B cell (primary cell): ENCODE measurements around the gene SLC6A5. TPM values are rescaled to one million over a fixed set of nuclear protein-coding genes. Genes with fewer than 3 reads are reported as not detected.

Source experiments
- ATAC-seq: fragments of 200-7000 bp; cut with Tn5 transposase; one replicate; pipeline ENCODE4 v1.10.0; 2021; ENCODE audit warnings: low read depth, mild to moderate bottlenecking, moderate number of reproducible peaks, moderate library complexity
- CTCF ChIA-PET: fragments of 350-600 bp; sonication (Branson Sonifier 250); formaldehyde crosslinking; loops from one replicate; lab custom pipeline; 2021; ENCODE audit warnings: antibody characterized with exemption, inconsistent platforms; lab: Charles Lee
- POLR2A ChIA-PET: fragments of 350-600 bp; sonication (Branson Sonifier 250); formaldehyde crosslinking; loops from one replicate; lab custom pipeline; 2021; ENCODE audit warnings: antibody characterized with exemption; lab: Charles Lee
- DNase-seq: peaks from one replicate; pipeline ENCODE4 v3.0.0; 2013
- H2AFZ ChIP-seq: 2 replicates; pipeline ENCODE4 v1.6.1; 2012; ENCODE audit warnings: mild to moderate bottlenecking, low read depth, low read length; ENCODE audit not compliant: insufficient read depth, poor library complexity, severe bottlenecking
- H3K27ac ChIP-seq, 2 donors: 1 replicate in 1 of 2; 2 replicates in 1 of 2; pipeline ENCODE4 v1.5.1; 2012 to 2013; ENCODE audit warnings: low read length in 2 of 2, mild to moderate bottlenecking in 2 of 2, moderate library complexity in 1 of 2
- H3K27me3 ChIP-seq, 4 experiments: fragments of 200-600 bp in 1 of 4; sonication (generic) in 1 of 4; replicated peaks in 1 of 4; 1 replicate in 2 of 4; 2 replicates in 2 of 4; pipeline versions ENCODE4 v1.6.1 to v1.7.0; 2013 to 2016; ENCODE audit warnings: low read length in 3 of 4, mild to moderate bottlenecking in 2 of 4, mixed read lengths in 1 of 4, moderate library complexity in 1 of 4; ENCODE audit not compliant: insufficient read depth in 4 of 4, control insufficient read depth in 3 of 4; ENCODE audit errors: control extremely low read depth in 1 of 4
- H3K36me3 ChIP-seq, 2 experiments: replicated peaks in 1 of 2; 1 replicate in 1 of 2; 2 replicates in 1 of 2; pipeline versions ENCODE4 v1.6.1 to v1.7.1; 2013; ENCODE audit warnings: low read length in 1 of 2; ENCODE audit not compliant: insufficient read depth in 2 of 2, control insufficient read depth in 1 of 2; ENCODE audit errors: control extremely low read depth in 1 of 2, extremely low read depth in 1 of 2
- H3K4me1 ChIP-seq, 2 donors: fragments of 200-600 bp in 1 of 2; sonication (generic) in 1 of 2; 1 replicate in 1 of 2; 2 replicates in 1 of 2; pipeline versions ENCODE4 v1.5.1 to v1.6.1; 2013 to 2017; ENCODE audit warnings: low read length in 2 of 2; ENCODE audit not compliant: control insufficient read depth in 2 of 2, insufficient read depth in 2 of 2
- H3K4me2 ChIP-seq: replicated peaks from 2 replicates; pipeline ENCODE3; 2012; ENCODE audit warnings: mild to moderate bottlenecking, low read depth, low read length; ENCODE audit not compliant: poor library complexity, severe bottlenecking
- H3K4me3 ChIP-seq, 5 experiments: fragments of 200-600 bp in 1 of 5; sonication (generic) in 1 of 5; 1 replicate in 3 of 5; 2 replicates in 2 of 5; pipeline versions ENCODE4 v1.5.1 to v1.7.0; 2011 to 2016; ENCODE audit warnings: low read length in 4 of 5, mild to moderate bottlenecking in 4 of 5, low read depth in 2 of 5, control low read depth in 1 of 5, moderate library complexity in 1 of 5; ENCODE audit not compliant: insufficient read depth in 1 of 5; ENCODE audit errors: control extremely low read depth in 1 of 5, extremely low read depth in 1 of 5
- H3K79me2 ChIP-seq: fragments of 200-600 bp; sonication (generic); one replicate; pipeline ENCODE4 v1.6.0; 2016; ENCODE audit warnings: low read length; ENCODE audit not compliant: control insufficient read depth, insufficient read depth
- H3K9ac ChIP-seq: fragments of 200-600 bp; sonication (generic); 2 replicates; pipeline ENCODE4 v1.6.1; 2017; ENCODE audit warnings: mild to moderate bottlenecking, low read length, moderate library complexity
- H3K9me3 ChIP-seq, 3 donors: one replicate each; pipeline versions ENCODE4 v1.6.1 to v1.7.1; 2013; ENCODE audit warnings: low read length in 2 of 3; ENCODE audit not compliant: control insufficient read depth in 2 of 3, insufficient read depth in 1 of 3; ENCODE audit errors: control extremely low read depth in 1 of 3
- H4K20me1 ChIP-seq: 2 replicates; pipeline ENCODE4 v1.6.0; 2012; ENCODE audit warnings: mild to moderate bottlenecking, low read length; ENCODE audit not compliant: insufficient read depth, control insufficient read depth, poor library complexity, severe bottlenecking
- H3K27ac Mint-ChIP-seq: one replicate; pipeline ENCODE4 v1.8.0; 2021; ENCODE audit warnings: mixed read lengths
- H3K27me3 Mint-ChIP-seq: one replicate; pipeline ENCODE4 v1.8.0; 2021; ENCODE audit warnings: mixed read lengths
- H3K4me1 Mint-ChIP-seq: one replicate; pipeline ENCODE4 v1.8.0; 2021; ENCODE audit warnings: mixed read lengths
- H3K4me3 Mint-ChIP-seq: one replicate; pipeline ENCODE4 v1.8.0; 2021; ENCODE audit warnings: mixed read lengths
- H3K9me3 Mint-ChIP-seq: one replicate; pipeline ENCODE4 v1.8.0; 2022; ENCODE audit warnings: mixed read lengths; ENCODE audit not compliant: insufficient read depth
- CTCF ChIP-seq: fragments of 200-600 bp; IDR thresholded peaks from one replicate; pipeline ENCODE4 v1.8.0; 2022; ENCODE audit warnings: antibody characterized with exemption, mild to moderate bottlenecking
- EZH2 ChIP-seq: IDR thresholded peaks from 2 replicates; pipeline ENCODE4 v1.6.1; 2012; ENCODE audit warnings: borderline replicate concordance, low read depth, mild to moderate bottlenecking, moderate library complexity, low read length; ENCODE audit not compliant: insufficient read depth, poor library complexity, severe bottlenecking
- WGBS: methylation state at CpG from one replicate; pipeline ENCODE4 v1.1.5; 2013; ENCODE audit warnings: missing lambda C conversion rate; ENCODE audit not compliant: insufficient coverage; 5-methylcytosine and 5-hydroxymethylcytosine counted together
- intact Hi-C: fragments of 100-400 bp; cut with micrococcal nuclease; formaldehyde crosslinking; loops from one replicate; pipeline ENCODE4 v1.10.0; 2022
- polyA plus RNA-seq: library from polyadenylated mRNA; depleted of rRNA; stranded (reverse); fragments of >200 nt; gene quantifications from 2 replicates; pipeline ENCODE4 v1.2.3, GENCODE V29; 2012
- total RNA-seq, 2 donors: library from RNA; stranded (reverse); fragments of 120-200 nt in 1 of 2; gene quantifications; 1 replicate in 1 of 2; 2 replicates in 1 of 2; pipeline versions ENCODE4 v1.2.3 to v1.2.4, GENCODE V29; 2013 to 2022

Gene SLC6A5
- total and polyA plus RNA-seq, 2 donors (not counting 1 experiment from before 2014, with no cell fraction given) = not detected

GRCh38 chr11:20631519-20632168 lies 32.2 kb downstream of the SLC6A5 start:
- WGBS = 85% methylated on average over 2 of the region's 5 CpGs
- Histone ChIP-seq H3K9me3 (peaks cover 0 to 4% (median 0%) of the 10 kb centered on the region in 3 donors), H3K36me3 (no peaks in the 10 kb centered on the region), H3K79me2 (no peaks in the 10 kb centered on the region), H2AFZ (no peak overlapping the region), H4K20me1 (no peaks in the 10 kb centered on the region), H3K27ac (no peak overlapping the region), H3K27me3 (no peaks in the 10 kb centered on the region), H3K4me1 (no peaks in the 10 kb centered on the region), H3K4me3 (no peak overlapping the region), H3K4me2 (no peak overlapping the region), H3K9ac (no peak overlapping the region)
- TF ChIP-seq CTCF (no peak), EZH2 (no peak)
- ATAC-seq = no peak
- no peaks in the 10 kb centered on the region for H3K4me1 Mint-ChIP-seq
- no peak overlapping the region for H3K27ac Mint-ChIP-seq
- no peak for DNase-seq
- no peaks in the 10 kb centered on the region for H3K9me3 Mint-ChIP-seq
- peaks cover 14% of the 10 kb centered on the region for H3K27me3 Mint-ChIP-seq
- ChIA-PET CTCF (no interaction called here), POLR2A (no interaction called here)
- no peak overlapping the region for H3K4me3 Mint-ChIP-seq
- intact Hi-C loops = no loop called here

DNA sequence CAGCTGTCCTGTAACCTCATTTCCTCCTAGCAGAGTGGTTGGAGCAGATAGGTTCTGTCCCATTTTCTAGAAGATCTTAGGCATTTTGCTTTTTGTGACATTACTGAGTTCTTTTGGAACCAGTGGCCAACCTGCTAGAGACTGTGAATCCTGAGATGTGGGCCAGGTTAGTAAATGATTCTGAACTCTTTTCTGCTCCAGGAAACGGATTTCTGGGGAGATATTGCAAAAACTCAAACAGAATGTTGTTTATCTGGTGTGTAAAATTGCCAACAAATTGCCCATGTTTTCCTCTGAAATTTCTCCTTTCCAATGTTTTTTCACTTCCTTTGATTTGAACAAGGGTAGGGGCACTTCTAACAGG lies 32.7 kb downstream of the SLC6A5 start:
- no peaks in the 10 kb centered on the region for H3K4me1 ChIP-seq
- intact Hi-C loops = no loop called here
- ChIA-PET POLR2A (no interaction called here), CTCF (no interaction called here)
- no peak for TF ChIP-seq EZH2
- TF ChIP-seq CTCF = no peak
- H2AFZ ChIP-seq = no peak overlapping the region
- no CpG with 5 or more reads among the region's 1 CpG for WGBS
- peaks cover 12% of the 10 kb centered on the region for H3K27me3 Mint-ChIP-seq
- H3K4me1 Mint-ChIP-seq = no peaks in the 10 kb centered on the region
- H3K27me3 ChIP-seq = no peaks in the 10 kb centered on the region
- ATAC-seq (no peak), DNase-seq (no peak)
- no peak overlapping the region for H3K4me2 ChIP-seq
- H3K27ac ChIP-seq = no peak overlapping the region
- H3K9me3 Mint-ChIP-seq = no peaks in the 10 kb centered on the region
- no peak overlapping the region for H3K27ac Mint-ChIP-seq
- no peaks in the 10 kb centered on the region for H3K79me2 ChIP-seq
- H4K20me1 ChIP-seq = no peaks in the 10 kb centered on the region
- H3K9me3 ChIP-seq = peaks cover 0 to 4% (median 0%) of the 10 kb centered on the region in 3 donors
- no peak overlapping the region for H3K4me3 ChIP-seq
- no peaks in the 10 kb centered on the region for H3K36me3 ChIP-seq
- H3K4me3 Mint-ChIP-seq = no peak overlapping the region
- H3K9ac ChIP-seq = no peak overlapping the region
